Lower lobe of right lung (tissue), 2 donors: ENCODE results near the gene SIGLEC12. TPM values are rescaled to one million over a fixed set of nuclear protein-coding genes. Genes with fewer than 3 reads are reported as not detected.
"Not testable (repeated sequence)": the region's sequence is repeated elsewhere in the genome, so short reads cannot be mapped to it uniquely, and the experiment has no call there.

Experiments used
- ATAC-seq, 2 donors: fragments of 200-7000 bp; cut with Tn5 transposase; one replicate each; pipeline ENCODE4 v1.9.1; 2020 to 2022; ENCODE audit warnings: mild to moderate bottlenecking in 2 of 2, moderate library complexity in 2 of 2
- DNase-seq: peaks from one replicate; pipeline ENCODE4 v3.0.0-alpha.2; 2020
- H3K27ac ChIP-seq: fragments of 200-600 bp; one replicate; pipeline ENCODE4 v1.8.0; 2022
- H3K27me3 ChIP-seq: fragments of 200-600 bp; one replicate; pipeline ENCODE4 v1.8.0; 2022; ENCODE audit warnings: low read depth
- H3K36me3 ChIP-seq: fragments of 200-600 bp; one replicate; pipeline ENCODE4 v1.8.0; 2022; ENCODE audit warnings: mild to moderate bottlenecking
- H3K4me1 ChIP-seq: fragments of 200-600 bp; one replicate; pipeline ENCODE4 v1.8.0; 2022
- H3K4me3 ChIP-seq: fragments of 200-600 bp; one replicate; pipeline ENCODE4 v1.8.0; 2022; ENCODE audit warnings: mild to moderate bottlenecking
- H3K9me3 ChIP-seq: fragments of 200-600 bp; one replicate; pipeline ENCODE4 v1.8.0; 2022
- CTCF ChIP-seq: fragments of 200-600 bp; IDR thresholded peaks from one replicate; pipeline ENCODE4 v1.8.0; 2022; ENCODE audit warnings: antibody characterized with exemption, mild to moderate bottlenecking
- intact Hi-C: fragments of 100-400 bp; cut with DNase I; formaldehyde crosslinking; loops from one replicate; pipeline ENCODE4 v1.11.0; 2022
- total RNA-seq: library from RNA; stranded (reverse); fragmentation: NEBNext Ultra II Directional; extraction: Animal tissue kit (Norgen Biotek cat#: 25700); gene quantifications from one replicate; pipeline ENCODE4 v1.2.1, GENCODE V29; 2021
- donor health status: DM: no; HTN: yes; CAD: no; lungs with severe emphysema.

SIGLEC12 gene
- total RNA-seq, 1 donor from 2014 or later = 5.9 TPM

- peaks cover 9% of the 10 kb centered on the region for H3K4me1 ChIP-seq
- no peaks in the 10 kb centered on the region for H3K27me3 ChIP-seq
- peak; percentile 47 for ATAC-seq
- H3K36me3 ChIP-seq = no peaks in the 10 kb centered on the region
- no peak overlapping the region for H3K4me3 ChIP-seq
- intact Hi-C loops = no loop called here
- no peak for DNase-seq
- H3K27ac ChIP-seq = no peak overlapping the region
- H3K9me3 ChIP-seq = no peaks in the 10 kb centered on the region
- no peak for TF ChIP-seq CTCF
These were observed 6.0 kb upstream of the SIGLEC12 start for GRCh38 chr19:51507640-51508058.

GRCh38 chr19:51507192-51507591 lies 5.6 kb upstream of the SIGLEC12 start:
- intact Hi-C loops = no loop called here
- Histone ChIP-seq H3K36me3 (no peaks in the 10 kb centered on the region), H3K27me3 (no peaks in the 10 kb centered on the region), H3K4me1 (peaks cover 9% of the 10 kb centered on the region), H3K4me3 (no peak overlapping the region), H3K9me3 (no peaks in the 10 kb centered on the region), H3K27ac (no peak overlapping the region)
- ATAC-seq (no peak), DNase-seq (no peak)
- TF ChIP-seq CTCF = no peak

- Histone ChIP-seq H3K27me3 (no peaks in the 10 kb centered on the region), H3K9me3 (no peaks in the 10 kb centered on the region), H3K4me3 (no peak overlapping the region), H3K4me1 (peaks cover 9% of the 10 kb centered on the region), H3K36me3 (no peaks in the 10 kb centered on the region), H3K27ac (no peak overlapping the region)
- ATAC-seq (no peak), DNase-seq (no peak)
- no peak for TF ChIP-seq CTCF
- intact Hi-C loops = no loop called here
These were observed 4.3 kb upstream of the SIGLEC12 start for GRCh38 chr19:51505904-51506303.

GRCh38 chr19:51503896-51504295 lies 2.3 kb upstream of the SIGLEC12 start:
- no peak for DNase-seq
- intact Hi-C loops = no loop called here

GRCh38 chr19:51503286-51503817 lies 1.8 kb upstream of the SIGLEC12 start:
- Histone ChIP-seq H3K9me3 (no peaks in the 10 kb centered on the region), H3K27ac (no peak overlapping the region), H3K4me3 (no peak overlapping the region), H3K36me3 (no peaks in the 10 kb centered on the region), H3K27me3 (no peaks in the 10 kb centered on the region), H3K4me1 (peaks cover 5% of the 10 kb centered on the region)
- DNase-seq (no peak), ATAC-seq (peak; percentile 37 to 60)
- intact Hi-C loops = no loop called here
- TF ChIP-seq CTCF = no peak

More at GRCh38 chr19:51503896-51504295, 2.3 kb upstream of the SIGLEC12 start:
- no peaks in the 10 kb centered on the region for H3K9me3 ChIP-seq
- peaks cover 9% of the 10 kb centered on the region for H3K4me1 ChIP-seq
- no peak overlapping the region for H3K4me3 ChIP-seq
- no peaks in the 10 kb centered on the region for H3K27me3 ChIP-seq
- no peak overlapping the region for H3K27ac ChIP-seq
- no peak for ATAC-seq
- no peak for TF ChIP-seq CTCF
- no peaks in the 10 kb centered on the region for H3K36me3 ChIP-seq

- H3K27ac ChIP-seq, H3K36me3 ChIP-seq, DNase-seq, H3K4me1 ChIP-seq, H3K27me3 ChIP-seq, H3K9me3 ChIP-seq, intact Hi-C loops: not testable (repeated sequence)
- peak overlapping the region; percentile 21 for H3K4me3 ChIP-seq
- ATAC-seq = peak; percentile 5 to 26
These were observed 669 bp downstream of the SIGLEC12 start for GRCh38 chr19:51500931-51501330.
